ENCODE measurements around the gene EXD2.

EXD2 gene

DNA sequence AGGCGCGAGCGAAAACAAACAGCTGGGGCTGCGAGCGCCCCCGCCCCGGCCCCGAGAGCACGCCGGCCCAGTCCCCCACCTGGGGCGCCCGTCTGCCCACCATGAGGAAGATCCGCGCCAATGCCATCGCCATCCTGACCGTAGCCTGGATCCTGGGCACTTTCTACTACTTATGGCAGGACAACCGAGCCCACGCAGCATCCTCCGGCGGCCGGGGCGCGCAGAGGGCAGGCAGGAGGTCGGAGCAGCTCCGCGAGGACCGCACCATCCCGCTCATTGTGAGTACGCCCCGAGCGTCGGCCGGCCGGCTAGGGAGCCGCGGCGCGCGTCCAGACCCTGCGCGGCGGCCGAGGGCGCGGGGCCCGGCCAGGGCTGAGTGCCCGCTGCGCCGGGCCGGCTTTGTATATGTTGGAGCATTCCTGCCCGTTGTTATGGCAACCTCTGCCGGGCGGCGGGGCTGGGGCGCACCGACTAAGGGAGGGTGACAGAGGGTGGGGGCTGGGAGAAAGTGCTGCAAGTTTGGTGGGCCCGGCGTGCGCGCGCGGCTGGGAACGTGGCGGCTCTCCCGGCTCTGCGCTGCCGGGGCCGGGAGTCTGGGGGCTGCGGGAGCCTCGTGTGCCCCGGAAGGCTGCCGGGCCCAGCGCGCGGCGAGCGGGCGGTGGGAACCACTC lies 69.0 kb downstream of the EXD2 start:
- Histone ChIP-seq H3K36me3 (ENCODE audit: low read depth) (no peaks in the 10 kb centered on the region), H3K27me3 (ENCODE audit: insufficient read depth, poor library complexity, severe bottlenecking) (peaks cover 79% of the 10 kb centered on the region), H3K27ac (ENCODE audit: poor library complexity, severe bottlenecking) (no peak overlapping the region), H3K4me1 (ENCODE audit: insufficient read depth, poor library complexity, severe bottlenecking) (no peaks in the 10 kb centered on the region), H3K9me3 (ENCODE audit: severe bottlenecking) (no peaks in the 10 kb centered on the region), H3K4me3 (ENCODE audit: severe bottlenecking) (peak overlapping the region; percentile 34)
- TF ChIP-seq, protein P1, sequence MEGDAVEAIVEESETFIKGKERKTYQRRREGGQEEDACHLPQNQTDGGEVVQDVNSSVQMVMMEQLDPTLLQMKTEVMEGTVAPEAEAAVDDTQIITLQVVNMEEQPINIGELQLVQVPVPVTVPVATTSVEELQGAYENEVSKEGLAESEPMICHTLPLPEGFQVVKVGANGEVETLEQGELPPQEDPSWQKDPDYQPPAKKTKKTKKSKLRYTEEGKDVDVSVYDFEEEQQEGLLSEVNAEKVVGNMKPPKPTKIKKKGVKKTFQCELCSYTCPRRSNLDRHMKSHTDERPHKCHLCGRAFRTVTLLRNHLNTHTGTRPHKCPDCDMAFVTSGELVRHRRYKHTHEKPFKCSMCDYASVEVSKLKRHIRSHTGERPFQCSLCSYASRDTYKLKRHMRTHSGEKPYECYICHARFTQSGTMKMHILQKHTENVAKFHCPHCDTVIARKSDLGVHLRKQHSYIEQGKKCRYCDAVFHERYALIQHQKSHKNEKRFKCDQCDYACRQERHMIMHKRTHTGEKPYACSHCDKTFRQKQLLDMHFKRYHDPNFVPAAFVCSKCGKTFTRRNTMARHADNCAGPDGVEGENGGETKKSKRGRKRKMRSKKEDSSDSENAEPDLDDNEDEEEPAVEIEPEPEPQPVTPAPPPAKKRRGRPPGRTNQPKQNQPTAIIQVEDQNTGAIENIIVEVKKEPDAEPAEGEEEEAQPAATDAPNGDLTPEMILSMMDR (IDR thresholded peaks at IDR 0.05; ENCODE audit: poor library complexity, severe bottlenecking): no peak
- ATAC-seq (ENCODE audit: low read depth) (peak; percentile 28), DNase-seq (ENCODE audit: low spot score) (no peak)

DNA sequence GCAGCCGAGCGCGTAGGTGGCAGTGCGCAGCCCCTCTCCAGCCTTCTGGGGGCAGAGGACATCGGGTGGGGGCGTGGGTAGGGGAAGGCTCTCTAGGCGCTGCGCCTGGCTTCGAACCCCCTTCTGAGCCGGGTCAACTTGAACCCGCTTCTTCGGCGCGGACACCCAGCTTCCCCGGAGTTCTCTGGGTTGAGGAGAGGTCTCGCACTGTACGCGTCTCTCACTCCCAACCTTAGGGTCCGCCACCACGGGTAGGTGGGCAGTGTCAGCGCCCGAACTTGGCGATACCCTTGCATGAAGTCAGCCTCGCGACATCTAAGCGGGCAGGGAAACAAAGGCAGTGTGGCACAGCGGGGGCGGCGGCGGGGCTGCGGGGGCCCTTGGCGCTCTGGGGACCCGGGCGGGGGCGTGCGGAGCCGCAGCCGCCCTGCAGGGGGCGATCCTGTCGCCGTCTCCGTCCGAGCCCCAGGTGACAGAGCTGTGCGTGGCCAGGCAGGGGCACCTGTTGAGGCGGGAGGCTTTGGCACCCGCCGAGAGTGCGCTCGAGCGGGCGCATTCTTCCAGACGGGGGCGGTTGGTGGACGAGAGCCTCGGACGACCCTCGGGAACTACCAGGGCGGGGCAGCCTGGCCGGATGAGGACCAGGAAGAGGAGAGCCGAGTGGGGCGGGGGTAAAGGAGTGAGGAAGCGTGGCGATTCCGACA lies 69.7 kb downstream of the EXD2 start:
- no peaks in the 10 kb centered on the region for H3K36me3 ChIP-seq (ENCODE audit: low read depth)
- H3K9me3 ChIP-seq (ENCODE audit: severe bottlenecking): no peaks in the 10 kb centered on the region
- no peak overlapping the region for H3K27ac ChIP-seq (ENCODE audit: poor library complexity, severe bottlenecking)
- peaks cover 79% of the 10 kb centered on the region for H3K27me3 ChIP-seq (ENCODE audit: insufficient read depth, poor library complexity, severe bottlenecking)
- TF ChIP-seq, protein P1 (IDR thresholded peaks at IDR 0.05; ENCODE audit: poor library complexity, severe bottlenecking): peak; percentile 59
- peak overlapping the region; percentile 34 for H3K4me3 ChIP-seq (ENCODE audit: severe bottlenecking)
- no peaks in the 10 kb centered on the region for H3K4me1 ChIP-seq (ENCODE audit: insufficient read depth, poor library complexity, severe bottlenecking)
- 0 out of 3 replicates have a peak, but pooled peaks have one; percentile 8 for ATAC-seq (ENCODE audit: low read depth)
- DNase-seq (ENCODE audit: low spot score): no peak

DNA sequence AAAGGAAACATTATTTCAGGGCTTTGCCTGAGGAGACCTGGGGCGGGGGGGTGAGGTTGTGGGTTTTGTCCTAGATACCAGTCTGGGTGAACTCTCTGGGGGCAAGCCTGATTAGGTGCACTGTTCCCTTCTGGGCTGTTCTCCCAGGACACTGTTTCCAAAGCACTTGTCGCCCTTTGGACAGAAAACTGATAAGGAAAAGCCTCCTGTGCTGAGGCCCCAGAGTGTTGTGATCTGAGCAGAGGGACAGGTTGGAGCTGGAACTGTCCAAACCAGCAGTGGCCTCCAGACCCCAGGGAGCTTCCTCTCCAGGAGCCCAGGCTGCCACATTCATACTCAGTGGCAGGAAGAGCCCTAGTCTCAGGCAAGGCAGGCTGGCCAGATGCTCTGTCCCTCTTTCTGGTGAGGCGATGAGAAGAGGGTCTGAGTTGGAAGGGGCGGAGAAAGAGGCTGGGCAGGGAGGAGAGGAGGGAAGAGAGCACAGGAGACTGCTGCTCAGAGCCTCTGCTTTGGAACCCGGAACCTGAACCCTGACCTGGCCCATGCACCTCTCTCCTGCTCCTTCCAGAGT lies 70.5 kb downstream of the EXD2 start:
- H3K9me3 ChIP-seq (ENCODE audit: severe bottlenecking): no peaks in the 10 kb centered on the region
- no peak overlapping the region for H3K4me3 ChIP-seq (ENCODE audit: severe bottlenecking)
- no peaks in the 10 kb centered on the region for H3K4me1 ChIP-seq (ENCODE audit: insufficient read depth, poor library complexity, severe bottlenecking)
- H3K27me3 ChIP-seq (ENCODE audit: insufficient read depth, poor library complexity, severe bottlenecking): peaks cover 76% of the 10 kb centered on the region
- H3K27ac ChIP-seq (ENCODE audit: poor library complexity, severe bottlenecking): no peak overlapping the region
- TF ChIP-seq, protein P1 (IDR thresholded peaks at IDR 0.05; ENCODE audit: poor library complexity, severe bottlenecking): no peak
- H3K36me3 ChIP-seq (ENCODE audit: low read depth): no peaks in the 10 kb centered on the region
- ATAC-seq (ENCODE audit: low read depth) (peak; percentile 19; the same call in 1 of the 3 replicates), DNase-seq (ENCODE audit: low spot score) (no peak)

DNA sequence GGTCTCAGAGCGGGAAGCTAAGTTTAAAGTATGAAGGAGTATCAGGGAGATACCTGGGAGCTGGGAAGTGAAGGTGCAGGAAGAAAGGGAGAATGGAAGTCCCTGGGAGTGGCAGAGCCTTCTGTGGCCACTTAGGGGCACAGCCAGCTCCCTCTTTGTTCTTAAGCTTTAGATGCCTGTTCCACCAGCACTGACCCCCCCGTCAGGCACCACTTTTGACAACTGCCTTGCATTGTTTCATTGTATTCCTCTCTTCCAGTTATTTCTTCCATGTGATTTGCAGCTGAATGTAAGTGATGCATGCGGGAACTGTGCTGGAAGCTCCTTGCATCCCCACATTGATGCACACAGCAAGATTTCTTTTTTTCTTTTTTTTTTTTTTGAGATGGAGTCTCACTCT lies 71.2 kb downstream of the EXD2 start:
- no peaks in the 10 kb centered on the region for H3K9me3 ChIP-seq (ENCODE audit: severe bottlenecking)
- no peak for ATAC-seq (ENCODE audit: low read depth)
- no peaks in the 10 kb centered on the region for H3K36me3 ChIP-seq (ENCODE audit: low read depth)
- TF ChIP-seq, protein P1 (IDR thresholded peaks at IDR 0.05; ENCODE audit: poor library complexity, severe bottlenecking): no peak
- H3K27ac ChIP-seq (ENCODE audit: poor library complexity, severe bottlenecking): no peak overlapping the region
- no peak for DNase-seq (ENCODE audit: low spot score)
- no peaks in the 10 kb centered on the region for H3K4me1 ChIP-seq (ENCODE audit: insufficient read depth, poor library complexity, severe bottlenecking)
- no peak overlapping the region for H3K4me3 ChIP-seq (ENCODE audit: severe bottlenecking)
- H3K27me3 ChIP-seq (ENCODE audit: insufficient read depth, poor library complexity, severe bottlenecking): peaks cover 72% of the 10 kb centered on the region
